ENCODE measurements around the gene RBMS3. TPM values are rescaled to one million over a fixed set of nuclear protein-coding genes. Genes with fewer than 3 reads are reported as not detected.

Gene RBMS3
- total RNA-seq, 1 donor from 2014 or later: 13.2 TPM

GRCh38 chr3:29977360-29977759 is 696.5 kb downstream of the RBMS3 start:
- no peak overlapping the region for H3K4me3 ChIP-seq (ENCODE audit: low read depth, low read length)
- no peak for DNase-seq (ENCODE audit: low read depth)
- TF ChIP-seq CTCF (conservative IDR thresholded peaks at IDR 0.05; ENCODE audit: low read depth, low read length): no peak

GRCh38 chr3:29978036-29978435 is 697.2 kb downstream of the RBMS3 start:
- no peak for TF ChIP-seq CTCF (conservative IDR thresholded peaks at IDR 0.05; ENCODE audit: low read depth, low read length)
- DNase-seq (ENCODE audit: low read depth): no peak
- no peak overlapping the region for H3K4me3 ChIP-seq (ENCODE audit: low read depth, low read length)

GRCh38 chr3:29991198-29991597 is 710.3 kb downstream of the RBMS3 start:
- no peak overlapping the region for H3K4me3 ChIP-seq (ENCODE audit: low read depth, low read length)
- no peak for TF ChIP-seq CTCF (conservative IDR thresholded peaks at IDR 0.05; ENCODE audit: low read depth, low read length)
- no peak for DNase-seq (ENCODE audit: low read depth)

GRCh38 chr3:30002797-30003196 is 721.9 kb downstream of the RBMS3 start:
- no peak for TF ChIP-seq CTCF (conservative IDR thresholded peaks at IDR 0.05; ENCODE audit: low read depth, low read length)
- H3K4me3 ChIP-seq (ENCODE audit: low read depth, low read length): no peak overlapping the region
- no peak for DNase-seq (ENCODE audit: low read depth)

- DNase-seq (ENCODE audit: low read depth): no peak
- no peak for TF ChIP-seq CTCF (conservative IDR thresholded peaks at IDR 0.05; ENCODE audit: low read depth, low read length)
These were observed 722.9 kb downstream of the RBMS3 start for GRCh38 chr3:30003741-30004140.

GRCh38 chr3:30004481-30004880 is 723.6 kb downstream of the RBMS3 start:
- TF ChIP-seq CTCF (conservative IDR thresholded peaks at IDR 0.05; ENCODE audit: low read depth, low read length): no peak
- no peak overlapping the region for H3K4me3 ChIP-seq (ENCODE audit: low read depth, low read length)
- no peak for DNase-seq (ENCODE audit: low read depth)

More at GRCh38 chr3:30003741-30004140, 722.9 kb downstream of the RBMS3 start:
- H3K4me3 ChIP-seq (ENCODE audit: low read depth, low read length): no peak overlapping the region

GRCh38 chr3:30006111-30006510 is 725.2 kb downstream of the RBMS3 start:
- DNase-seq (ENCODE audit: low read depth): no peak
- H3K4me3 ChIP-seq (ENCODE audit: low read depth, low read length): no peak overlapping the region
- no peak for TF ChIP-seq CTCF (conservative IDR thresholded peaks at IDR 0.05; ENCODE audit: low read depth, low read length)

Measured in epithelial cell of proximal tubule (primary cell).